HEK293 (cell line): Measurements from ENCODE around the gene B4GALNT2.

Experiments used
- CTCF ChIA-PET: fragments of 350-600 bp; formaldehyde crosslinking; extraction: SDS; loops from one replicate; lab custom pipeline; 2021; ENCODE audit warnings: antibody characterized with exemption; lab: Yijun Ruan, JAX
- POLR2A ChIA-PET: fragments of 300-600 bp; formaldehyde crosslinking; extraction: SDS; loops from one replicate; lab custom pipeline; 2020; ENCODE audit warnings: antibody characterized with exemption, inconsistent platforms; lab: Yijun Ruan, JAX
- H3K27ac ChIP-seq: fragments of 200-500 bp; sonication (Bioruptor generic); 2 replicates; pipeline ENCODE4 v1.5.1; 2014; ENCODE audit warnings: low read depth, low read length, control low read depth, inconsistent platforms; ENCODE audit errors: extremely low read depth
- H3K36me3 ChIP-seq, 2 experiments: fragments of 200-500 bp in 1 of 2; sonication (Bioruptor generic) in 1 of 2; 1 replicate in 1 of 2; 2 replicates in 1 of 2; pipeline ENCODE4 v1.5.1; 2014 to 2017; ENCODE audit warnings: inconsistent platforms in 2 of 2, low read length in 2 of 2; ENCODE audit not compliant: control insufficient read depth in 2 of 2, insufficient read depth in 1 of 2
- H3K4me1 ChIP-seq: fragments of 200-500 bp; sonication (Bioruptor generic); 2 replicates; pipeline ENCODE4 v1.5.1; 2014; ENCODE audit warnings: mild to moderate bottlenecking, low read length, inconsistent platforms; ENCODE audit not compliant: control insufficient read depth, insufficient read depth
- H3K4me3 ChIP-seq: 2 replicates; pipeline ENCODE4 v1.5.1; 2011; ENCODE audit warnings: low read depth, mild to moderate bottlenecking, control low read depth, low read length, moderate library complexity
- H3K9me3 ChIP-seq: fragments of 200-500 bp; sonication (Bioruptor generic); 2 replicates; pipeline ENCODE4 v1.5.1; 2014; ENCODE audit warnings: low read depth, low read length, inconsistent platforms; ENCODE audit not compliant: control insufficient read depth, insufficient read depth
- MYNN ChIP-seq: fragments of 450-650 bp; formaldehyde crosslinking; IDR thresholded peaks from 2 replicates; pipeline ENCODE4 v1.5.1; 2016; ENCODE audit warnings: missing biosample characterization, missing genetic modification characterization, borderline replicate concordance
- REPIN1 ChIP-seq: fragments of 450-650 bp; formaldehyde crosslinking; IDR thresholded peaks from 2 replicates; pipeline ENCODE4 v1.5.1; 2017; ENCODE audit warnings: missing biosample characterization, missing genetic modification characterization, low read depth
- SCRT2 ChIP-seq: fragments of 450-650 bp; formaldehyde crosslinking; IDR thresholded peaks from 2 replicates; pipeline ENCODE4 v1.5.1; 2016; ENCODE audit warnings: missing biosample characterization, missing genetic modification characterization
- WT1 ChIP-seq: fragments of 450-650 bp; formaldehyde crosslinking; IDR thresholded peaks from 2 replicates; pipeline ENCODE4 v1.5.1; 2016; ENCODE audit warnings: missing biosample characterization, missing genetic modification characterization
- YY1 ChIP-seq: fragments of 450-650 bp; formaldehyde crosslinking; IDR thresholded peaks from 2 replicates; pipeline ENCODE4 v1.5.1; 2018; ENCODE audit warnings: missing biosample characterization, missing genetic modification characterization
- ZBTB48 ChIP-seq: fragments of 450-650 bp; formaldehyde crosslinking; IDR thresholded peaks from 2 replicates; pipeline ENCODE4 v1.5.1; 2016; ENCODE audit warnings: missing biosample characterization, missing genetic modification characterization
- ZBTB8A ChIP-seq: fragments of 450-650 bp; formaldehyde crosslinking; IDR thresholded peaks from 2 replicates; pipeline ENCODE4 v1.5.1; 2016; ENCODE audit warnings: missing biosample characterization, missing genetic modification characterization
- ZEB2 ChIP-seq: fragments of 450-650 bp; formaldehyde crosslinking; IDR thresholded peaks from 2 replicates; pipeline ENCODE4 v1.5.1; 2016; ENCODE audit warnings: missing biosample characterization, missing genetic modification characterization
- ZNF121 ChIP-seq: fragments of 450-650 bp; formaldehyde crosslinking; IDR thresholded peaks from 2 replicates; pipeline ENCODE4 v1.5.1; 2016; ENCODE audit warnings: missing biosample characterization, missing genetic modification characterization
- ZNF133 ChIP-seq: fragments of 450-650 bp; formaldehyde crosslinking; IDR thresholded peaks from 2 replicates; pipeline ENCODE4 v1.5.1; 2016; ENCODE audit warnings: missing biosample characterization, missing genetic modification characterization
- ZNF155 ChIP-seq: fragments of 450-650 bp; formaldehyde crosslinking; IDR thresholded peaks from 2 replicates; pipeline ENCODE4 v1.5.1; 2016; ENCODE audit warnings: missing biosample characterization, missing genetic modification characterization
- ZNF174 ChIP-seq: fragments of 450-650 bp; formaldehyde crosslinking; IDR thresholded peaks from 2 replicates; pipeline ENCODE4 v1.5.0; 2017; ENCODE audit warnings: missing biosample characterization, mild to moderate bottlenecking, missing genetic modification characterization
- ZNF214 ChIP-seq: fragments of 450-650 bp; formaldehyde crosslinking; IDR thresholded peaks from 2 replicates; pipeline ENCODE4 v1.5.1; 2017; ENCODE audit warnings: missing biosample characterization, mild to moderate bottlenecking, missing genetic modification characterization, borderline replicate concordance
- ZNF221 ChIP-seq: fragments of 450-650 bp; formaldehyde crosslinking; IDR thresholded peaks from 2 replicates; pipeline ENCODE4 v1.5.1; 2017; ENCODE audit warnings: missing biosample characterization, missing genetic modification characterization, borderline replicate concordance
- ZNF23 ChIP-seq: fragments of 450-650 bp; formaldehyde crosslinking; IDR thresholded peaks from 2 replicates; pipeline ENCODE4 v1.5.1; 2016; ENCODE audit warnings: missing biosample characterization, missing genetic modification characterization, borderline replicate concordance
- ZNF239 ChIP-seq: fragments of 450-650 bp; formaldehyde crosslinking; IDR thresholded peaks from 2 replicates; pipeline ENCODE4 v1.5.1; 2016; ENCODE audit warnings: missing biosample characterization, missing genetic modification characterization
- ZNF366 ChIP-seq: fragments of 450-650 bp; formaldehyde crosslinking; conservative IDR thresholded peaks from 2 replicates; pipeline ENCODE4 v1.5.1; 2016; ENCODE audit warnings: missing biosample characterization, missing genetic modification characterization
- ZNF391 ChIP-seq: fragments of 450-650 bp; formaldehyde crosslinking; IDR thresholded peaks from 2 replicates; pipeline ENCODE4 v1.5.1; 2016; ENCODE audit warnings: low read depth, missing biosample characterization, missing genetic modification characterization, borderline replicate concordance
- ZNF433 ChIP-seq: fragments of 450-650 bp; formaldehyde crosslinking; IDR thresholded peaks from 2 replicates; pipeline ENCODE4 v1.5.1; 2016; ENCODE audit warnings: missing biosample characterization, missing genetic modification characterization, low read depth
- ZNF473 ChIP-seq: fragments of 450-650 bp; formaldehyde crosslinking; IDR thresholded peaks from 2 replicates; pipeline ENCODE4 v1.5.1; 2017; ENCODE audit warnings: missing biosample characterization, missing genetic modification characterization
- ZNF561 ChIP-seq: fragments of 450-650 bp; IDR thresholded peaks from 2 replicates; pipeline ENCODE4 v1.5.1; 2018; ENCODE audit warnings: missing biosample characterization, missing genetic modification characterization, borderline replicate concordance
- ZSCAN23 ChIP-seq: fragments of 450-650 bp; formaldehyde crosslinking; IDR thresholded peaks from 2 replicates; pipeline ENCODE4 v1.5.1; 2016; ENCODE audit warnings: missing biosample characterization, missing genetic modification characterization
- TF ChIP-seq, protein P1 (sequence below): fragments of 450-650 bp; formaldehyde crosslinking; IDR thresholded peaks from 2 replicates; pipeline ENCODE4 v1.5.1; 2016; ENCODE audit warnings: missing biosample characterization, missing genetic modification characterization
- TF ChIP-seq, protein P2 (sequence below): fragments of 450-650 bp; formaldehyde crosslinking; IDR thresholded peaks from 2 replicates; pipeline ENCODE4 v1.5.1; 2016; ENCODE audit warnings: missing biosample characterization, missing genetic modification characterization
- TF ChIP-seq, protein P3 (sequence below): fragments of 450-650 bp; formaldehyde crosslinking; IDR thresholded peaks from 2 replicates; pipeline ENCODE4 v1.5.1; 2017; ENCODE audit warnings: missing biosample characterization, missing genetic modification characterization

The B4GALNT2 gene

DNA sequence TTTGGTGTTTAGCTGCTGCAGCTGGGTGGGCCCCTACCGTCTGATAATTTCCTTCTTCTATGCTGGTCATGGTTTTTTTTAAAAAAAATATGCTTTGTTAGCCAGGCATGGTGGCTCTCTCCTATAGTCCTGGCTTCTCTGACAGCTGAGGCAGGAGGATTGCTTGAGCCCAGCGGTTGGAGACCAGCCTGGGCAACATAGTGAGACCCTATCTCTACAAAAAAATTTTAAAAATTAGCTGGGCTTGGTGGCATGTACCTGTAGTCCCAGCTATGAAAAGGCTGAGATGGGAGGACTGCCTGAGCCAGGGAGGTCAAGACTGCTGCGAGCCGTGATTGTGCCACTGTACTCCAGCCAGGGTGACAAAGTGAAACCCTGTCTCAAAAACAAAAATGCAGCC, 19.4 kb downstream of the B4GALNT2 start:
- Histone ChIP-seq H3K36me3 (no peaks in the 10 kb centered on the region), H3K9me3 (no peaks in the 10 kb centered on the region), H3K4me3 (no peak overlapping the region), H3K27ac (no peak overlapping the region), H3K4me1 (no peaks in the 10 kb centered on the region)
- ChIA-PET CTCF (interaction anchor here (0.6 to 1.0 kb wide), 2 partner anchors 50 to 114 kb away, joined by 3 read pairs; no protein-coding TSS in a partner anchor), POLR2A (no interaction called here)
- TF ChIP-seq ZNF561 (no peak), ZNF121 (tag by site-specific recombination) (peak; percentile 25; the same call in 1 of the 2 replicates)

DNA sequence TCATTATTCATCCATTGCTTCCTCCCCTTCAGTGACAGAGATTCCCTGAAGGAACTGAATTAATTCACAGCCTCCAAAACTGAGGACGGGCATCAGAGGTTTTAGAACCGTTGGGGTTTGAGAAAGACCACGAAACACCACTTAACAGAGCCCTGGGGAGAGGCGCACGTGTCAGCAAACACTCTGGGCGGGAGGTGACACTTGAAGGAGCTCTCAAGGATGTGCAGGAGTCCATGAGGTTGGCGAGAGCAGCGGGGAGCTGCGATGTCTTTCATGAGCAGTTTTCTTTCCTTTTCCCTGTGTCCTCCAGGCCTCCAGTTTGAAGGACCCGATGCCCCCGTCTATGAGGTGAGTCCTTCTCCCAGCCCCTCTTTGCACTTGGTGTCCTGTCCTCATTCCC, 23.7 kb downstream of the B4GALNT2 start:
- no peaks in the 10 kb centered on the region for H3K36me3 ChIP-seq
- H3K27ac ChIP-seq: no peak overlapping the region
- H3K9me3 ChIP-seq: no peaks in the 10 kb centered on the region
- no peak overlapping the region for H3K4me3 ChIP-seq
- no peak for TF ChIP-seq ZNF366 (tag by site-specific recombination)
- TF ChIP-seq ZSCAN23: no peak
- TF ChIP-seq ZBTB8A (tag by site-specific recombination): no peak
- no peak for TF ChIP-seq ZNF23
- TF ChIP-seq, protein P1, sequence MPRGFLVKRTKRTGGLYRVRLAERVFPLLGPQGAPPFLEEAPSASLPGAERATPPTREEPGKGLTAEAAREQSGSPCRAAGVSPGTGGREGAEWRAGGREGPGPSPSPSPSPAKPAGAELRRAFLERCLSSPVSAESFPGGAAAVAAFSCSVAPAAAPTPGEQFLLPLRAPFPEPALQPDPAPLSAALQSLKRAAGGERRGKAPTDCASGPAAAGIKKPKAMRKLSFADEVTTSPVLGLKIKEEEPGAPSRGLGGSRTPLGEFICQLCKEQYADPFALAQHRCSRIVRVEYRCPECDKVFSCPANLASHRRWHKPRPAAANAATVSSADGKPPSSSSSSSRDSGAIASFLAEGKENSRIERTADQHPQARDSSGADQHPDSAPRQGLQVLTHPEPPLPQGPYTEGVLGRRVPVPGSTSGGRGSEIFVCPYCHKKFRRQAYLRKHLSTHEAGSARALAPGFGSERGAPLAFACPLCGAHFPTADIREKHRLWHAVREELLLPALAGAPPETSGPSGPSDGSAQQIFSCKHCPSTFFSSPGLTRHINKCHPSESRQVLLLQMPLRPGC: no peak
- no peak for TF ChIP-seq SCRT2
- TF ChIP-seq ZNF155 (tag by site-specific recombination): no peak
- no peak for TF ChIP-seq MYNN (tag by site-specific recombination)
- no peak for TF ChIP-seq ZBTB48 (tag by site-specific recombination)
- TF ChIP-seq, protein P2, sequence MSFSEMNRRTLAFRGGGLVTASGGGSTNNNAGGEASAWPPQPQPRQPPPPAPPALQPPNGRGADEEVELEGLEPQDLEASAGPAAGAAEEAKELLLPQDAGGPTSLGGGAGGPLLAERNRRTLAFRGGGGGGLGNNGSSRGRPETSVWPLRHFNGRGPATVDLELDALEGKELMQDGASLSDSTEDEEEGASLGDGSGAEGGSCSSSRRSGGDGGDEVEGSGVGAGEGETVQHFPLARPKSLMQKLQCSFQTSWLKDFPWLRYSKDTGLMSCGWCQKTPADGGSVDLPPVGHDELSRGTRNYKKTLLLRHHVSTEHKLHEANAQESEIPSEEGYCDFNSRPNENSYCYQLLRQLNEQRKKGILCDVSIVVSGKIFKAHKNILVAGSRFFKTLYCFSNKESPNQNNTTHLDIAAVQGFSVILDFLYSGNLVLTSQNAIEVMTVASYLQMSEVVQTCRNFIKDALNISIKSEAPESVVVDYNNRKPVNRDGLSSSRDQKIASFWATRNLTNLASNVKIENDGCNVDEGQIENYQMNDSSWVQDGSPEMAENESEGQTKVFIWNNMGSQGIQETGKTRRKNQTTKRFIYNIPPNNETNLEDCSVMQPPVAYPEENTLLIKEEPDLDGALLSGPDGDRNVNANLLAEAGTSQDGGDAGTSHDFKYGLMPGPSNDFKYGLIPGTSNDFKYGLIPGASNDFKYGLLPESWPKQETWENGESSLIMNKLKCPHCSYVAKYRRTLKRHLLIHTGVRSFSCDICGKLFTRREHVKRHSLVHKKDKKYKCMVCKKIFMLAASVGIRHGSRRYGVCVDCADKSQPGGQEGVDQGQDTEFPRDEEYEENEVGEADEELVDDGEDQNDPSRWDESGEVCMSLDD (tag by site-specific recombination): no peak
- TF ChIP-seq ZEB2 (tag by site-specific recombination): no peak
- no peak for TF ChIP-seq ZNF391 (tag by site-specific recombination)
- no peak for TF ChIP-seq ZNF133
- H3K4me1 ChIP-seq: no peaks in the 10 kb centered on the region
- ChIA-PET CTCF (no interaction called here), POLR2A (no interaction called here)

DNA sequence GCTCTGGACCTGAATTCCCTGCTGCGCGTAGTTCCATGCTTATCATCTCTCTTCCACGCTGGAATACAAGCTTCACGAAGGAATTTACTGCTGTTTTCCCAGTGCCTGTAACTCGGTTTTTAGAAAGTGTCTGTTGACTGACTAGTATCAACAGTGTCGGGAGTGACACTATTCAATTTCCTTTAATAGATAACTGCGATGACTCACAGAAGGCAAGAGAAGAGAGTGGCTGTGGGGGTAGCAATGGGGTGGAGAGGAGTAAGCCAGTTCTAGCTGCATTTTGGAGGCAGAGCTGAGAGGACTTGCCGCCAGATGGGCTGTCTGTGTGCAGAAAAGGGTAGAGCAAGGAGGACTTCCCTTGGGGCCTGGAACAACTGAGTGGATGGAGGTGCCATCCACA, 25.2 kb downstream of the B4GALNT2 start:
- no peaks in the 10 kb centered on the region for H3K4me1 ChIP-seq
- H3K4me3 ChIP-seq: no peak overlapping the region
- H3K36me3 ChIP-seq: no peaks in the 10 kb centered on the region
- H3K27ac ChIP-seq: no peak overlapping the region
- H3K9me3 ChIP-seq: no peaks in the 10 kb centered on the region
- ChIA-PET CTCF (interaction anchor here (0.6 to 1.1 kb wide), 3 partner anchors 19 to 157 kb away, joined by 3 read pairs; no protein-coding TSS in a partner anchor), POLR2A (interaction anchor here (1.1 kb wide), 2 partner anchors 11 to 34 kb away, joined by 3 to 4 read pairs; no protein-coding TSS in a partner anchor)
- no peak for TF ChIP-seq ZNF221 (tag by site-specific recombination)
- TF ChIP-seq, protein P3, sequence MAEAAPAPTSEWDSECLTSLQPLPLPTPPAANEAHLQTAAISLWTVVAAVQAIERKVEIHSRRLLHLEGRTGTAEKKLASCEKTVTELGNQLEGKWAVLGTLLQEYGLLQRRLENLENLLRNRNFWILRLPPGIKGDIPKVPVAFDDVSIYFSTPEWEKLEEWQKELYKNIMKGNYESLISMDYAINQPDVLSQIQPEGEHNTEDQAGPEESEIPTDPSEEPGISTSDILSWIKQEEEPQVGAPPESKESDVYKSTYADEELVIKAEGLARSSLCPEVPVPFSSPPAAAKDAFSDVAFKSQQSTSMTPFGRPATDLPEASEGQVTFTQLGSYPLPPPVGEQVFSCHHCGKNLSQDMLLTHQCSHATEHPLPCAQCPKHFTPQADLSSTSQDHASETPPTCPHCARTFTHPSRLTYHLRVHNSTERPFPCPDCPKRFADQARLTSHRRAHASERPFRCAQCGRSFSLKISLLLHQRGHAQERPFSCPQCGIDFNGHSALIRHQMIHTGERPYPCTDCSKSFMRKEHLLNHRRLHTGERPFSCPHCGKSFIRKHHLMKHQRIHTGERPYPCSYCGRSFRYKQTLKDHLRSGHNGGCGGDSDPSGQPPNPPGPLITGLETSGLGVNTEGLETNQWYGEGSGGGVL: peak; percentile 72
- no peak for TF ChIP-seq YY1 (tag by site-specific recombination)
- TF ChIP-seq, protein P2 (tag by site-specific recombination): no peak
- no peak for TF ChIP-seq ZNF174
- no peak for TF ChIP-seq ZNF473 (tag by site-specific recombination)
- TF ChIP-seq ZNF433 (tag by site-specific recombination): no peak
- TF ChIP-seq REPIN1 (tag by site-specific recombination): no peak
- peak; percentile 61; the same call in 1 of the 2 replicates for TF ChIP-seq SCRT2
- no peak for TF ChIP-seq ZNF239
- TF ChIP-seq ZNF214: no peak
- 0 out of 2 replicates have a peak, but pooled peaks have one; percentile 12 for TF ChIP-seq WT1
